Liver (tissue), 9 donors: ENCODE data around the gene RNF222. TPM values are rescaled to one million over a fixed set of nuclear protein-coding genes. Genes with fewer than 3 reads are reported as not detected.

Source experiments
- DNase-seq: peaks from one replicate; pipeline ENCODE4 v3.0.0-alpha.2; 2017; ENCODE audit warnings: low spot score
- H3K27ac ChIP-seq, 2 donors: one replicate each; pipeline ENCODE4 v1.7.0; 2013; ENCODE audit warnings: inconsistent platforms in 2 of 2, low read length in 2 of 2, control low read depth in 1 of 2, low read depth in 1 of 2, mild to moderate bottlenecking in 1 of 2
- H3K27me3 ChIP-seq, 4 donors: one replicate each; pipeline versions ENCODE4 v1.6.1 to v1.7.0; 2013; ENCODE audit warnings: low read length in 3 of 4, inconsistent platforms in 1 of 4, mild to moderate bottlenecking in 1 of 4, moderate library complexity in 1 of 4; ENCODE audit not compliant: control insufficient read depth in 4 of 4, insufficient read depth in 4 of 4
- H3K36me3 ChIP-seq, 4 donors: one replicate each; pipeline versions ENCODE4 v1.6.1 to v1.7.0; 2013; ENCODE audit warnings: low read length in 3 of 4, mild to moderate bottlenecking in 3 of 4, low read depth in 1 of 4, moderate library complexity in 1 of 4; ENCODE audit not compliant: control insufficient read depth in 4 of 4, insufficient read depth in 3 of 4
- H3K4me1 ChIP-seq, 4 donors: one replicate each; pipeline versions ENCODE4 v1.6.1 to v1.7.0; 2013; ENCODE audit warnings: low read length in 3 of 4, mild to moderate bottlenecking in 3 of 4, moderate library complexity in 1 of 4; ENCODE audit not compliant: control insufficient read depth in 4 of 4, insufficient read depth in 4 of 4
- H3K4me3 ChIP-seq, 3 donors: one replicate each; pipeline versions ENCODE4 v1.6.1 to v1.7.0; 2013; ENCODE audit warnings: low read length in 3 of 3, control low read depth in 1 of 3, low read depth in 1 of 3, mild to moderate bottlenecking in 1 of 3
- H3K9ac ChIP-seq, 2 donors: one replicate each; pipeline ENCODE4 v1.7.0; 2013; ENCODE audit warnings: low read length in 2 of 2, mild to moderate bottlenecking in 2 of 2, moderate library complexity in 2 of 2, control low read depth in 1 of 2, low read depth in 1 of 2
- H3K9me3 ChIP-seq, 4 donors: one replicate each; pipeline versions ENCODE4 v1.6.1 to v1.7.0; 2013; ENCODE audit warnings: low read length in 3 of 4; ENCODE audit not compliant: control insufficient read depth in 4 of 4
- EGR1 ChIP-seq, 2 donors: IDR thresholded peaks; 2 replicates each; pipeline ENCODE4 v1.6.1; 2016 to 2018; ENCODE audit warnings: antibody characterized with exemption in 2 of 2, low read depth in 2 of 2
- FOXA1 ChIP-seq: IDR thresholded peaks from 2 replicates; pipeline ENCODE4 v1.6.1; 2016; ENCODE audit warnings: antibody characterized with exemption
- FOXA2 ChIP-seq: IDR thresholded peaks from 2 replicates; pipeline ENCODE4 v1.6.1; 2016; ENCODE audit warnings: antibody characterized with exemption
- GABPA ChIP-seq, 2 donors: IDR thresholded peaks in 1 of 2; conservative IDR thresholded peaks in 1 of 2; 2 replicates each; pipeline ENCODE4 v1.6.1; 2016; ENCODE audit warnings: antibody characterized with exemption in 2 of 2, mild to moderate bottlenecking in 1 of 2, moderate library complexity in 1 of 2
- HNF4A ChIP-seq, 2 donors: conservative IDR thresholded peaks; 2 replicates each; pipeline ENCODE4 v1.6.1; 2016; ENCODE audit warnings: antibody characterized with exemption in 2 of 2, mild to moderate bottlenecking in 2 of 2
- HNF4G ChIP-seq: IDR thresholded peaks from 2 replicates; pipeline ENCODE4 v1.6.1; 2016; ENCODE audit warnings: antibody characterized with exemption
- MAX ChIP-seq: IDR thresholded peaks from 2 replicates; pipeline ENCODE4 v1.6.1; 2016; ENCODE audit warnings: antibody characterized with exemption
- RAD21 ChIP-seq, 2 donors: IDR thresholded peaks; 2 replicates each; pipeline ENCODE4 v1.6.1; 2016; ENCODE audit warnings: antibody characterized with exemption in 2 of 2, mild to moderate bottlenecking in 2 of 2
- RXRA ChIP-seq, 2 donors: IDR thresholded peaks; 2 replicates each; pipeline ENCODE4 v1.6.1; 2017 to 2018; ENCODE audit warnings: antibody characterized with exemption in 2 of 2, mild to moderate bottlenecking in 1 of 2
- SP1 ChIP-seq: IDR thresholded peaks from 2 replicates; pipeline ENCODE4 v1.6.1; 2018; ENCODE audit warnings: antibody characterized with exemption, mild to moderate bottlenecking
- TAF1 ChIP-seq: conservative IDR thresholded peaks from 2 replicates; pipeline ENCODE4 v1.6.1; 2016; ENCODE audit warnings: antibody characterized with exemption, mild to moderate bottlenecking
- WGBS: extraction: QIAGEN DNeasy Blood & Tissue Kit; methylation state at CpG from one replicate; pipeline ENCODE4 v1.1.7; 2013; 5-methylcytosine and 5-hydroxymethylcytosine counted together
- polyA plus RNA-seq, 2 donors: library from polyadenylated mRNA; stranded (reverse) in 1 of 2; unstranded in 1 of 2; fragments of 200-250 nt in 1 of 2; fragments of >200 nt in 1 of 2; fragmentation: Nextera tagmentation in 1 of 2; extraction: Ambion mirVana in 1 of 2; gene quantifications; one replicate each; pipeline versions ENCODE4 v1.2.1 to v1.2.3, GENCODE V29; 2013 to 2015
- total RNA-seq, 2 donors: library from RNA; depleted of rRNA; stranded (reverse); fragments of >200 nt; gene quantifications; one replicate each; pipeline ENCODE4 v1.2.3, GENCODE V29; 2014
- TF ChIP-seq, protein P1 (sequence below): IDR thresholded peaks from 2 replicates; pipeline ENCODE4 v1.6.1; 2016; ENCODE audit warnings: antibody characterized with exemption
- TF ChIP-seq, protein P2 (sequence below): fragments of 150-350 bp; IDR thresholded peaks from 2 replicates; pipeline ENCODE4 v1.5.1; 2017; ENCODE audit warnings: improper control_type of control experiment, low read depth, low read length; ENCODE audit not compliant: missing input control
- TF ChIP-seq, protein P3 (sequence below): IDR thresholded peaks from 2 replicates; pipeline ENCODE4 v1.6.1; 2016; ENCODE audit warnings: antibody characterized with exemption, mild to moderate bottlenecking
- donor health status: healthy.
- donor health status: healthy.
- donor health status: healthy.
- donor health status: healthy.
- donor health status: healthy.

RNF222 gene
- total and polyA plus RNA-seq, 4 donors = not detected

- Histone ChIP-seq H3K9me3 (no peaks in the 10 kb centered on the region), H3K9ac (peak overlapping the region in 1 of 2 donors; percentile 38), H3K36me3 (no peaks in the 10 kb centered on the region), H3K4me3 (no peak overlapping the region), H3K4me1 (peaks cover 5 to 45% (median 39%) of the 10 kb centered on the region in 4 donors), H3K27me3 (no peaks in the 10 kb centered on the region), H3K27ac (peak overlapping the region; percentile 70 to 88)
- TF ChIP-seq, protein P1, sequence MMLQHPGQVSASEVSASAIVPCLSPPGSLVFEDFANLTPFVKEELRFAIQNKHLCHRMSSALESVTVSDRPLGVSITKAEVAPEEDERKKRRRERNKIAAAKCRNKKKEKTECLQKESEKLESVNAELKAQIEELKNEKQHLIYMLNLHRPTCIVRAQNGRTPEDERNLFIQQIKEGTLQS = no peak
- no peak for TF ChIP-seq FOXA1
- TF ChIP-seq RAD21 (IDR thresholded peaks at IDR 0.05) = no peak
- WGBS = 47% methylated on average over 1 of the region's 1 CpG
- no peak for DNase-seq
Observed at GRCh38 chr17:8419305-8419704, 21.7 kb upstream of the RNF222 start.

DNA sequence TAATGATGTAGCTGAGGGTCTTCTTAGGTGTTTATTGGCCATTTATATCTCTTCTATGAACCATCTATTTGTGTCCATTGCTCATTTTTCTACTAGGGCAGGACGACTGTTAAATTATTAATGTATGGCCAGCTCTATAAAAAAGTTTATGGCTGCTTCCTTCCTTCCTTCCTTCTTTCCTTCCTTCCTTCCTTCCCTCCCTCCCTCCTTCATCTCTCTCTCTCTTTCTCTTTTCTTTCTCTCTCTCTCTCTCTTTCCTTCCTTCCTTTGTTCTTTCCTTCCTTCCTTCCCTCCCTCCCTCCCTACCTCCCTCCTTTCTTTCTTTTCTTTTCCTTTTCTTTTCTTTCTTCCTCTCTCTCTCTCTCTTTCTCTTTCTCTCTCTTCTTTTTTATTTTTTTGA lies 20.8 kb upstream of the RNF222 start:
- Histone ChIP-seq H3K9me3 (no peaks in the 10 kb centered on the region), H3K4me3 (no peak overlapping the region), H3K36me3 (no peaks in the 10 kb centered on the region), H3K27ac (peak overlapping the region; percentile 44 to 66), H3K9ac (no peak overlapping the region), H3K4me1 (peaks cover 5 to 45% (median 39%) of the 10 kb centered on the region in 4 donors), H3K27me3 (no peaks in the 10 kb centered on the region)
- TF ChIP-seq RXRA (IDR thresholded peaks at IDR 0.05) (no peak), GABPA (IDR thresholded peaks at IDR 0.05 in 1 of 2, conservative IDR thresholded peaks at IDR 0.05 in 1 of 2) (no peak), HNF4A (conservative IDR thresholded peaks at IDR 0.05) (no peak), SP1 (no peak), HNF4G (no peak), EGR1 (IDR thresholded peaks at IDR 0.05; ENCODE audit: low read depth in 2 of 2) (no peak), TAF1 (no peak), MAX (no peak), FOXA2 (no peak)
- TF ChIP-seq, protein P2, sequence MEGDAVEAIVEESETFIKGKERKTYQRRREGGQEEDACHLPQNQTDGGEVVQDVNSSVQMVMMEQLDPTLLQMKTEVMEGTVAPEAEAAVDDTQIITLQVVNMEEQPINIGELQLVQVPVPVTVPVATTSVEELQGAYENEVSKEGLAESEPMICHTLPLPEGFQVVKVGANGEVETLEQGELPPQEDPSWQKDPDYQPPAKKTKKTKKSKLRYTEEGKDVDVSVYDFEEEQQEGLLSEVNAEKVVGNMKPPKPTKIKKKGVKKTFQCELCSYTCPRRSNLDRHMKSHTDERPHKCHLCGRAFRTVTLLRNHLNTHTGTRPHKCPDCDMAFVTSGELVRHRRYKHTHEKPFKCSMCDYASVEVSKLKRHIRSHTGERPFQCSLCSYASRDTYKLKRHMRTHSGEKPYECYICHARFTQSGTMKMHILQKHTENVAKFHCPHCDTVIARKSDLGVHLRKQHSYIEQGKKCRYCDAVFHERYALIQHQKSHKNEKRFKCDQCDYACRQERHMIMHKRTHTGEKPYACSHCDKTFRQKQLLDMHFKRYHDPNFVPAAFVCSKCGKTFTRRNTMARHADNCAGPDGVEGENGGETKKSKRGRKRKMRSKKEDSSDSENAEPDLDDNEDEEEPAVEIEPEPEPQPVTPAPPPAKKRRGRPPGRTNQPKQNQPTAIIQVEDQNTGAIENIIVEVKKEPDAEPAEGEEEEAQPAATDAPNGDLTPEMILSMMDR = no peak
- TF ChIP-seq, protein P1 = no peak
- TF ChIP-seq, protein P3, sequence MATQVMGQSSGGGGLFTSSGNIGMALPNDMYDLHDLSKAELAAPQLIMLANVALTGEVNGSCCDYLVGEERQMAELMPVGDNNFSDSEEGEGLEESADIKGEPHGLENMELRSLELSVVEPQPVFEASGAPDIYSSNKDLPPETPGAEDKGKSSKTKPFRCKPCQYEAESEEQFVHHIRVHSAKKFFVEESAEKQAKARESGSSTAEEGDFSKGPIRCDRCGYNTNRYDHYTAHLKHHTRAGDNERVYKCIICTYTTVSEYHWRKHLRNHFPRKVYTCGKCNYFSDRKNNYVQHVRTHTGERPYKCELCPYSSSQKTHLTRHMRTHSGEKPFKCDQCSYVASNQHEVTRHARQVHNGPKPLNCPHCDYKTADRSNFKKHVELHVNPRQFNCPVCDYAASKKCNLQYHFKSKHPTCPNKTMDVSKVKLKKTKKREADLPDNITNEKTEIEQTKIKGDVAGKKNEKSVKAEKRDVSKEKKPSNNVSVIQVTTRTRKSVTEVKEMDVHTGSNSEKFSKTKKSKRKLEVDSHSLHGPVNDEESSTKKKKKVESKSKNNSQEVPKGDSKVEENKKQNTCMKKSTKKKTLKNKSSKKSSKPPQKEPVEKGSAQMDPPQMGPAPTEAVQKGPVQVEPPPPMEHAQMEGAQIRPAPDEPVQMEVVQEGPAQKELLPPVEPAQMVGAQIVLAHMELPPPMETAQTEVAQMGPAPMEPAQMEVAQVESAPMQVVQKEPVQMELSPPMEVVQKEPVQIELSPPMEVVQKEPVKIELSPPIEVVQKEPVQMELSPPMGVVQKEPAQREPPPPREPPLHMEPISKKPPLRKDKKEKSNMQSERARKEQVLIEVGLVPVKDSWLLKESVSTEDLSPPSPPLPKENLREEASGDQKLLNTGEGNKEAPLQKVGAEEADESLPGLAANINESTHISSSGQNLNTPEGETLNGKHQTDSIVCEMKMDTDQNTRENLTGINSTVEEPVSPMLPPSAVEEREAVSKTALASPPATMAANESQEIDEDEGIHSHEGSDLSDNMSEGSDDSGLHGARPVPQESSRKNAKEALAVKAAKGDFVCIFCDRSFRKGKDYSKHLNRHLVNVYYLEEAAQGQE = no peak
- WGBS = 79% methylated on average over 1 of the region's 1 CpG
- no peak for DNase-seq
